ENCODE results near the gene CWH43.
"Not testable (repeated sequence)": the region's sequence is repeated elsewhere in the genome, so short reads cannot be mapped to it uniquely, and the experiment has no call there.

CWH43 gene

GRCh38 chr4:48976041-48976440, 10.0 kb upstream of the CWH43 start:
- no peak for DNase-seq (ENCODE audit: low read depth in 3 of 3)

GRCh38 chr4:48979914-48980579, 6.0 kb upstream of the CWH43 start:
- DNase-seq (ENCODE audit: low read depth in 3 of 3): no peak

GRCh38 chr4:48984005-48984404, 2.1 kb upstream of the CWH43 start:
- not testable (repeated sequence) for DNase-seq (ENCODE audit: low read depth in 3 of 3)

DNA sequence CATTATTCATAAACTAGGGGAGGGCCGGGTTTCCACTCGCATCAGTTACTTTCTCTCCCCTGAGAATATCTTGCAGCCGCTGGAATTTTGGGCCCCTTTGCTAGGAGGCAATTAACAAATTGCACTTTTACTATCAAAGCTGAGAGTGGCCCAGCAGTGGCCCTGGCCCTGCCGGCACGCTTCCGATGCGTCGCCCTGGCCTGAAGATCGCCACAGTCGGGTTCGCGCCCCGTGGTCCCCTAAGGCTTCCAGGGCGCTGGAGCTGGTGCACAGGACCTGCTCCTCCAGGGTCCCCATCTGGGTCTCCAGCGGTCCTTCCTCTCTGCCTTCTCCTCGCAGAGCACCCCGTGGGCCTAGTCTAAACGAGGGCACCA, 486 bp upstream of the CWH43 start:
- no peak for DNase-seq (ENCODE audit: low read depth in 3 of 3)

GRCh38 chr4:48986654-48987164, 634 bp downstream of the CWH43 start:
- no peak for DNase-seq (ENCODE audit: low read depth in 3 of 3)

DNA sequence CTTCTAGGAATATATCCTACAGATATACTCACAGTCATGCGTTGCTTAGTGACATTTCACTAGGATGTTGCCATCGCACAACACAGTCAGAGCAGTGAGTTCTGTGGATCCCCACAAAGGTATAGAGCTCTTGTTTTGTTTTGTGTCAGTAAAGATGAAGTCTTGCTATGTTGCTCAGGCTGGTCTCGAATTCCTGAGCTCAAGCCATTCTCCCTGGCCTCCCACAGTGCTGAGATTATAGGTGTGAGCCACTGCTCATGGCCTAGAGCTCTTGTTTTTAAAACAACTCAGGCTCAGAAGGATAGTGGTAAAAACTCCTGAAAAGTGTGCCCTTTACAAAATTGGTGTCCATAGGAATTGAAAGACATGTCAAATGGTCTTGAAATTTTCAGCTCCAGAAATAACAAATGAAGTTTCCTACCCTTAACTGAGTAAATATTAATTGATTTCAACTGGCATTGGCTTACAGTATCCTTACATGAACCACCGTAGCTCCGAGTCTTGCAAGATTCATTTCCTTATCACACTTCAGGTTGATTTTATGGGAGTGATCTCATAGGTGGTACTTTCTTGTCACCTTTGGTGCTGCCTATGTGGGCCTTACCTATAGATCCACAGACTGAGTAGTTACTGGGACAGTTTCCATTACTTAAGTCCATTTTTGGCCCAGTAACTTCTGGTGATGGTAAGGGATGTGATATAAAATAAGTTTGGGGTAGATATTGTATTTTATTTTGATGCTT, 3.6 kb downstream of the CWH43 start:
- no peak for DNase-seq (ENCODE audit: low read depth in 3 of 3)

- no peak for DNase-seq (ENCODE audit: low read depth in 3 of 3)
Observed at GRCh38 chr4:48991357-48991756, 5.3 kb downstream of the CWH43 start.

DNA sequence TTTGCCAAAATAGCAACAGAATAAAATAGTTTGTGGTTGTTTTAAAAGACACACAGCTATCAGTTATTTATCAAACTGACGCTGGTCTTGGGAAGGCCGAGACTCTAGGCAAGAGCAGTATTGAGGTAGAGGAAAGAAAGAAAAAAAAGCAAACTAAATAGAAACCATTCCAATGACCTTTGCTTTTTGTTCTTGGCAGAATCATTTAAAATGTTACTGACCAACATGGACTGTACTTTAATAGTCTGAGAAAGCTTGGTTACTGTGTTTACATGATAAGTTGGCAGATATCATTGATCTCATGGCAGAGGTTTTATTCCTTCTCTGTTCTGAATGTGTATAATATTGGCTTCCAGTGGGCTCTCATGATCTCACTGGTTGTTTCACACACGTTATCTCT, 11.9 kb downstream of the CWH43 start:
- DNase-seq (ENCODE audit: low read depth in 3 of 3): no peak

DNA sequence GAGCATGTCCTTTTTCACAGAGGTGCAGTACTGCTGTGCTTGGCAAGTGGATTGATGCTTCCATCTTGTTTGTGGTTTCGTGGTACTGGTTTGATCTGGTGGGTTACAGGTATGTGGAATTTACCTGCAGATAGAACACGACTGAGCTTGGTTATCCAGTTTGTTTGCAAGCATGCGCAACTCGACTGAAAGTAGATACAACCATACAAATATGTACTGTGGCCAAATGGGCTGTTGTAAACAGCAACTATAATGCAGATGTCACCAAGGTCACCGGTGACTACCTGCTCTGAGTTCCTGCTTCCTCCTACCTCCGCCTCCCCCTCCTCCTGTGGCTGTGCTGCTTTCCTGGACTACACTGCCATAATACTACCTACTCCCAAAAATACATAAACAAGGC, 12.4 kb downstream of the CWH43 start:
- DNase-seq (ENCODE audit: low read depth in 3 of 3): no peak

DNA sequence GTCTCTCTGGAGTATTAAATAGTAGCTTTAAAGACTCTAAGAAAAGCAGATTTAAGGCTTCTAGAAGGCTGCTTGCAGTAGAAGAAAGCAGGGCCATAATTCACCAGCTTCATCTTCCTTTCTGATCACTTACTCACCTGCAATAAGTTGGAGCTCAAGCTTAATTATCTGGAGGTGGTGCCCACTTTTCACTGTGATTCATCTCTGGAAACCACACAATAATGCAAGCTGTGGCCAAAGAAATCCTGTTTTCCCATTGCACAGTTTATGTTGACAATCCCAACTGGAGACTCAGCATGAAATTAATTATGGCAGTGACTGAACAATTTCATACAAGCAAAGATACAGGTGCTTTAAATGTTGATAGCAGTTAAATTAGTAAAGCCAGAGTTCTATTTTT, 14.7 kb downstream of the CWH43 start:
- no peak for DNase-seq (ENCODE audit: low read depth in 3 of 3)

GRCh38 chr4:49002931-49003330, 16.9 kb downstream of the CWH43 start:
- no peak for DNase-seq (ENCODE audit: low read depth in 3 of 3)

DNA sequence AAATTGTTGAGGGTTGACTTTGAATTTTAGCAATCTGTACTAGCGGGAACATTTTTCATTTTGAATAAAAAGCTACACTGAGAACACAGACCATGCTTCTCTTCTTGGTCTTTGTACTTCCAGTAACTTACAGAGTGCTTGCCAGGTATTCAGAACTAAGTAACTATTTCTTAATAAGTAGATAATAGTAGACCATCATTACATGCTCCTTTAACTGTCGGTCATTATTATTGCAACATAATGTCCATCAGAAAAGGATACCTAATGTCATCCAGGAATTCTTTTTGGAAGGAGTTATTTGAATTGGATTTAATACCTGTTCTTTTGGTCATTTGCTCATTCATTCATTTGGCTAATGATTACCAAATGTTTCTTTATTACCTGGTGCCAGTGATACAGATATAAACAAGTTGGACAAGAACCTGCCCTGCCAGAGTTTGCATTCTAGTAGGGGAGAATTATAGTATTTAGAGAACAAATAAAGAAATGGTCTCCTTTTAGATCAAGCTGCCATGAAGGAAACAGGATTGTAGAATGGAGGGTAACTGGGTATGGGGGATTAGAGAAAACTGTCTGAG, 32.7 kb downstream of the CWH43 start:
- no peak for DNase-seq (ENCODE audit: low read depth in 3 of 3)

DNA sequence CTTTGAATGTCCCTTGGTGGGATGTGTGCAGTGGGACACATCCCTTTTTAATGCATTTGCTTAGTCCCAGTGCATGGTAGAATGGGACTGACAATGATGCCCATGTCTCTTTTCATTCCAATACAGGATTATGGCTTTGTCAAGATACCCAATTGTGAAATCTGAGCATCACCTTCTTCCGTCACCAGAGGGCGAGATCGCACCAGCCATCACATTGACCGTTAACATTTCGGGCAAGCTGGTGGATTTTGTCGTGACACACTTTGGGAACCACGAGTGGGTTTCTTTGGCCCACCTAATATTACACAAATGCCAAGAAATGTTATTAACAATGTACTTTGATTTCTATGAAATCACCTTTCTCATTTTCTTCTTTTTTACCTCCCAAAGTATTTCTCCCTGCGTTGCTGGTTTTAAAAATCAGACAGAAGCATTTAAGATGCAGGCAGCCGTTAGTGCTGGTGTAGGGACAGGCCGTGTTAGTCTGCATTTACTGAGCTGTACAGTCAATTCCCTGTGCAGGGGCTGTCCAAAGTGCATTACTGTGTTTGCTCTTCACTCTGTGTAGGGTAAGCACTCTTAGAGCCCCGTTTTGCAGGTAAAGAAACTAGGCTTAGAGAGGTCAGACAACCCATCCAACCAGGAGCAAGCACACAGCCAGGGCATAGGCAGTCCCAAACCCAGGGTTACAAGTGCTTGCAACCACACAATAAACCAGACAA, 46.5 kb downstream of the CWH43 start:
- no peak for DNase-seq (ENCODE audit: low read depth in 3 of 3)

- DNase-seq (ENCODE audit: low read depth in 3 of 3): no peak
Observed at GRCh38 chr4:49036528-49036927, 50.5 kb downstream of the CWH43 start.

- DNase-seq (ENCODE audit: low read depth in 3 of 3): no peak
Observed at GRCh38 chr4:49044270-49044669, 58.2 kb downstream of the CWH43 start.

DNA sequence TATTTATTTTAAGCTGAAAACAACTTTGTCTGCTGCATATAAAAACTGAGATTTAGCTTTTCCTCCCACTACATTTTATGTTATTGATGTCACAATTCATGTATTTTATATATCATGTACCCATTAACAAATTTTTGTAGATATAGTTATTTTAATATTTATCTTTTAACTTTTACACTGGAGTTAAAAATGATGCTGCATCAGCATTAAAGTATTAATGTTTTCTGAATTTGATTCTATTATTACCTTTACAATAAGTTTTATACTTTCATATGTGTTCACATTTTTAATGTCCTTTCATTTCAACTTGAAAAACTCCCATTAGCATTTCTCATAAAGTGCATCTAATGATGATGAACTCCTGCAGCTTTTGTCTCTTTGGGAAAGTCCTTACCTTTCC, 72.2 kb downstream of the CWH43 start:
- DNase-seq (ENCODE audit: low read depth in 3 of 3): no peak

DNA sequence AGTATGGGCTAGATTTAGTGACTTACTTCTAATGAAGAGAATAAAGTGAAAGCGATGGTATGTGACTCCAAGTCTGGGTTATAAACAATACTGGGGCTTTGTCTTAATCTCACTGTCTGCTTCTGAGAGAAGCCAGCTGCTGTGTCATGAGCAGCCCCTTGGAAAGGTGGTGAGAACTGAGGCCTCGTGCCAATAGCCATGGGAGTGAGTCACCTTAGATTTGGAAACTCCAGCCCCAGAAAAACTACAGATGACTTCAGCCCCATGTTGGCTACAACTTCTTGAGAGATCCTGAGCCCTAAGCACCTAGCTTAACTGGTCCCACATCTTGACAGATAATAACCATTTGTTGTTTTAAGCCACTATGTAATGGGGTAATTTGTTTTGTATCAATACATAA, 77.6 kb downstream of the CWH43 start:
- DNase-seq (ENCODE audit: low read depth in 3 of 3): no peak

DNA sequence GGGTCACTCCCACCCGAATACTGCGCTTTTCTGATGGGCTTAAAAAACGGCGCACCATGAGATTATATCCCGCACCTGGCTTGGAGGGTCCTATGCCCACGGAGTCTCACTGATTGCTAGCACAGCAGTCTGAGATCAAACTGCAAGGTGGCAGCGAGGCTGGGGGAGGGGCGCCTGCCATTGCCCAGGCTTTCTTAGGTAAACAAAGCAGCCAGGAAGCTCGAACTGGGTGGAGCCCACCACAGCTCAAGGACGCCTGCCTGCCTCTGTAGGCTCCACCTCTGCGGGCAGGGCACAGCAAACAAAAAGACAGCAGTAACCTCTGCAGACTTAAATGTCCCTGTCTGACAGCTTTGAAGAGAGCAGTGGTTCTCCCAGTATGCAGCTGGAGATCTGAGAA, 86.1 kb downstream of the CWH43 start:
- not testable (repeated sequence) for DNase-seq (ENCODE audit: low read depth in 3 of 3)

- not testable (repeated sequence) for DNase-seq (ENCODE audit: low read depth in 3 of 3)
Observed at GRCh38 chr4:49091883-49092282, 105.8 kb downstream of the CWH43 start.

DNA sequence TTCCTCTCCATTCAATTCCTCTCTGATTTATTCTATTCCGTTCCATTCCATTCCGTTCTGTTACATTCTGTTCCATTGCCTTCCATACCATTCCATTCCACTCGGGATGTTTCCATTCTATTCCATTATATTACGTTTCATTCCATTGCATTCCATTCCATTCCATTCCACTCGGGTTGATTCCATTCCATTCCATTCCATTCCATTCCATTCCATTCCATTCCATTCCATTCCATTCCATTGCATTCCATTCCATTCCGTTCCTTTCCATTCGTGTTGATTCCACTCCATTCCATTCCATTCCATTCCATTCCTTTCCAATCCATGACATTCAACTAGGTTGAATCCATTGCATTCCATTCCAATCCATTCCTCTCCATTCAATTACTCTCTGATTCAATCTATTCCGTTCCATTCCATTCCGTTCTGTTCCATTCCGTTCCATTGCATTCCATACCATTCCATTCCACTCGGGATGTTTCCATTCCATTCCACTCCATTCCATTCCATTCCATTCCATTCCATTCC, 106.6 kb downstream of the CWH43 start:
- not testable (repeated sequence) for DNase-seq (ENCODE audit: low read depth in 3 of 3)

GRCh38 chr4:49096215-49096614, 110.1 kb downstream of the CWH43 start:
- DNase-seq (ENCODE audit: low read depth in 3 of 3): not testable (repeated sequence)

GRCh38 chr4:49096627-49097026, 110.6 kb downstream of the CWH43 start:
- DNase-seq (ENCODE audit: low read depth in 3 of 3): not testable (repeated sequence)
